SU-DHL-6 (cell line): ENCODE results near the gene AVPR1B.

Source experiments
- H2AFZ ChIP-seq: fragments of 200-600 bp; sonication (generic); 2 replicates; pipeline ENCODE4 v1.6.1; 2014; ENCODE audit warnings: low read depth, mild to moderate bottlenecking, moderate library complexity, mixed read lengths, antibody characterized with exemption, low read length; ENCODE audit not compliant: severe bottlenecking
- H3F3A ChIP-seq: fragments of 200-600 bp; shearing (Covaris generic); 2 replicates; pipeline ENCODE4 v1.6.0; 2016; ENCODE audit warnings: antibody characterized with exemption, mild to moderate bottlenecking; ENCODE audit not compliant: insufficient read depth
- H3K27ac ChIP-seq: fragments of 200-600 bp; sonication (generic); 2 replicates; pipeline ENCODE4 v1.5.1; 2016; ENCODE audit warnings: low read depth, mild to moderate bottlenecking, low read length, moderate library complexity, mixed read lengths
- H3K27me3 ChIP-seq: fragments of 200-600 bp; sonication (generic), shearing (Covaris generic); 2 replicates; pipeline ENCODE4 v1.6.0; 2014; ENCODE audit warnings: mild to moderate bottlenecking, low read length
- H3K36me3 ChIP-seq: fragments of 200-600 bp; sonication (generic); 2 replicates; pipeline ENCODE4 v1.6.1; 2014; ENCODE audit warnings: mild to moderate bottlenecking, low read length, mixed read lengths
- H3K4me2 ChIP-seq: fragments of 300-600, 200-600 bp; shearing (Covaris generic), sonication (generic); 2 replicates; pipeline ENCODE4 v1.6.0; 2014; ENCODE audit warnings: low read length, low read depth, mild to moderate bottlenecking; ENCODE audit not compliant: poor library complexity, severe bottlenecking
- H3K4me3 ChIP-seq: fragments of 200-600 bp; sonication (generic); 2 replicates; pipeline ENCODE4 v1.5.1; 2014; ENCODE audit warnings: antibody characterized with exemption, low read length, mild to moderate bottlenecking, mixed read lengths; ENCODE audit not compliant: insufficient read depth, poor library complexity, severe bottlenecking
- H3K79me2 ChIP-seq: fragments of 200-600 bp; sonication (generic); 2 replicates; pipeline ENCODE4 v1.6.1; 2014; ENCODE audit warnings: mild to moderate bottlenecking, low read length, moderate library complexity; ENCODE audit not compliant: insufficient read depth
- H3K9ac ChIP-seq: fragments of 200-600 bp; sonication (generic); 2 replicates; pipeline ENCODE4 v1.7.0; 2014; ENCODE audit warnings: mild to moderate bottlenecking, low read length
- H3K9me2 ChIP-seq: fragments of 200-600 bp; sonication (generic); replicated peaks from 2 replicates; pipeline ENCODE4 v1.6.1; 2014; ENCODE audit warnings: low read length; ENCODE audit not compliant: insufficient read depth
- H3K9me3 ChIP-seq: fragments of 200-600 bp; sonication (generic); 2 replicates; pipeline ENCODE4 v1.6.1; 2014; ENCODE audit warnings: low read length, mixed read lengths; ENCODE audit not compliant: insufficient read depth
- H4K20me1 ChIP-seq: fragments of 200-600 bp; sonication (generic); 2 replicates; pipeline ENCODE4 v1.6.1; 2014; ENCODE audit warnings: low read depth, mild to moderate bottlenecking, antibody characterized with exemption, low read length, moderate library complexity, mixed read lengths
- CTCF ChIP-seq: fragments of 200-600 bp; sonication (generic); IDR thresholded peaks from one replicate; pipeline ENCODE4 v1.5.1; 2017; ENCODE audit warnings: antibody characterized with exemption, mild to moderate bottlenecking, low read length, moderate library complexity; ENCODE audit not compliant: insufficient read depth, poor library complexity, severe bottlenecking
- EZH2phosphoT487 ChIP-seq: fragments of 200-600 bp; sonication (generic), shearing (Covaris generic); conservative IDR thresholded peaks from 2 replicates; pipeline ENCODE4 v1.6.1; 2018; ENCODE audit warnings: mild to moderate bottlenecking, antibody characterized with exemption, low read length, moderate library complexity, mixed read lengths

Gene AVPR1B

GRCh38 chr1:206089341-206089740 lies 27.8 kb downstream of the AVPR1B start:
- H3K9ac ChIP-seq = no peak overlapping the region
- H2AFZ ChIP-seq = no peak overlapping the region
- H3K4me3 ChIP-seq = no peak overlapping the region
- H3K9me3 ChIP-seq = no peaks in the 10 kb centered on the region
- H3K27ac ChIP-seq = no peak overlapping the region
- no peak for TF ChIP-seq EZH2phosphoT487
- TF ChIP-seq CTCF = no peak
- no peaks in the 10 kb centered on the region for H3F3A ChIP-seq
- H3K27me3 ChIP-seq = no peaks in the 10 kb centered on the region
- no peaks in the 10 kb centered on the region for H4K20me1 ChIP-seq
- no peak overlapping the region for H3K4me2 ChIP-seq
- H3K36me3 ChIP-seq = no peaks in the 10 kb centered on the region
- no peaks in the 10 kb centered on the region for H3K79me2 ChIP-seq
- no peaks in the 10 kb centered on the region for H3K9me2 ChIP-seq

DNA sequence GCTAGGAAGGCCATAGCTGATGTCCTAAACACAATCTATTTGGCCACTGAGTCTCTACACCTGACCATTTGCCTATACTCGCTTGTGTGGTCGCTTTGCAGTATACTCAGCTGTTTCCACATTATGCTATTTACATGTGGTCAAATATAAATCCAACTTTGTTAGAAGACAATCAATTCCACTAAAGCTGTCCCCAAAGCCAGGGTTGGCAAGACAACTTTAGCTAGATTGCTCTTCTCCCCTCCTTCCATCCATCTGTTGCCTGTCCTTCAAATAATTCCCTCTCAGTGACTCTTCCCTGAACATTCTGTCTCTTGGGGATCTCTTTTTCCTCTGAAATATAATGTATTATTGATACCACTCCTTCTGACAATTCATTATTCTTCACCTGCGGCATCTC lies 30.1 kb downstream of the AVPR1B start:
- H3F3A ChIP-seq = no peaks in the 10 kb centered on the region
- no peaks in the 10 kb centered on the region for H3K36me3 ChIP-seq
- H3K27ac ChIP-seq = no peak overlapping the region
- no peak overlapping the region for H3K4me3 ChIP-seq
- no peaks in the 10 kb centered on the region for H3K79me2 ChIP-seq
- TF ChIP-seq CTCF (no peak), EZH2phosphoT487 (no peak)
- no peaks in the 10 kb centered on the region for H3K27me3 ChIP-seq
- no peak overlapping the region for H2AFZ ChIP-seq
- H3K4me2 ChIP-seq = no peak overlapping the region
- no peak overlapping the region for H3K9ac ChIP-seq
- no peaks in the 10 kb centered on the region for H3K9me2 ChIP-seq
- H3K9me3 ChIP-seq = no peaks in the 10 kb centered on the region
- no peaks in the 10 kb centered on the region for H4K20me1 ChIP-seq

- TF ChIP-seq CTCF (no peak), EZH2phosphoT487 (no peak)
- Histone ChIP-seq H3K27me3 (no peaks in the 10 kb centered on the region), H3K79me2 (no peaks in the 10 kb centered on the region), H3K4me2 (no peak overlapping the region), H3K36me3 (no peaks in the 10 kb centered on the region), H3K27ac (no peak overlapping the region), H3K9me2 (no peaks in the 10 kb centered on the region), H4K20me1 (no peaks in the 10 kb centered on the region), H3K9me3 (no peaks in the 10 kb centered on the region), H3F3A (no peaks in the 10 kb centered on the region), H3K4me3 (no peak overlapping the region), H2AFZ (no peak overlapping the region), H3K9ac (no peak overlapping the region)
These were observed 33.4 kb downstream of the AVPR1B start for GRCh38 chr1:206083750-206084149.
